Measurements from ENCODE around the gene TBX3. TPM values are rescaled to one million over a fixed set of nuclear protein-coding genes. Genes with fewer than 3 reads are reported as not detected.

The TBX3 gene
- polyA plus RNA-seq, 1 of the 3 experiments (the other 2 are of a cell fraction), result 10.2 TPM

- peaks cover 14% of the 10 kb centered on the region for H3F3A ChIP-seq (replicated peaks; ENCODE audit: insufficient read depth)
- H3K4me3 ChIP-seq (ENCODE audit: low read depth in 2 of 2, low read length in 1 of 2), result no peak overlapping the region
- ChIA-PET POLR2A (no interaction called here), CTCF (interaction anchor here (0.8 to 1.0 kb wide), 2 partner anchors 1065 to 1229 kb away, joined by 3 read pairs; no protein-coding TSS in a partner anchor)
- no peak overlapping the region for H3K27ac ChIP-seq (ENCODE audit: low read depth in 2 of 2, low read length in 1 of 2)
- peaks cover 5% of the 10 kb centered on the region for H3K79me2 ChIP-seq (ENCODE audit: insufficient read depth)
- H3K9me2 ChIP-seq, result no peaks in the 10 kb centered on the region
- no peaks in the 10 kb centered on the region; the same call in 1 of the 2 replicates for H3K27me3 ChIP-seq (ENCODE audit: insufficient read depth)
- no peak for DNase-seq
- H4K20me1 ChIP-seq (ENCODE audit: insufficient read depth), result no peaks in the 10 kb centered on the region
- no peak overlapping the region for H3K9ac ChIP-seq
- no peak for TF ChIP-seq FOXJ3 (CRISPR knock-in tag; IDR thresholded peaks at IDR 0.05)
- TF ChIP-seq EZH2phosphoT487 (IDR thresholded peaks at IDR 0.05; ENCODE audit: borderline replicate concordance, low read depth), result no peak
- TF ChIP-seq MEF2A (IDR thresholded peaks at IDR 0.05; ENCODE audit: borderline replicate concordance, low read depth), result no peak
- TF ChIP-seq JUND (IDR thresholded peaks at IDR 0.05), result no peak
- no peak for TF ChIP-seq IRF3 (IDR thresholded peaks at IDR 0.05; ENCODE audit: low read depth, low read length)
- no peak overlapping the region for H3K4me2 ChIP-seq
- H3K4me1 ChIP-seq (ENCODE audit: control insufficient read depth in 1 of 2, insufficient read depth in 2 of 2, low read depth in 1 of 2, low read length in 1 of 2), result peaks cover 0 to 18% of the 10 kb centered on the region in 2 experiments; a peak in 1 of 4 replicates
- H2AFZ ChIP-seq (ENCODE audit: low read depth), result no peak overlapping the region
- no peaks in the 10 kb centered on the region for H3K9me3 ChIP-seq
- H3K36me3 ChIP-seq (replicated peaks in 1 of 2; ENCODE audit: control insufficient read depth in 1 of 2, insufficient read depth in 2 of 2, low read length in 1 of 2), result no peaks in the 10 kb centered on the region
- 90% methylated on average over 4 of the region's 4 CpGs for WGBS (ENCODE audit: low lambda C conversion rate)
Observed at GRCh38 chr12:114688256-114688845, 4.4 kb upstream of the TBX3 start.

- H3K9me3 ChIP-seq, result no peaks in the 10 kb centered on the region
- H3F3A ChIP-seq (replicated peaks; ENCODE audit: insufficient read depth), result peaks cover 15% of the 10 kb centered on the region
- no peaks in the 10 kb centered on the region for H3K9me2 ChIP-seq
- ChIA-PET CTCF (interaction anchor here (0.8 to 1.4 kb wide), 4 partner anchors 9 to 1230 kb away, joined by 3 read pairs; no protein-coding TSS in a partner anchor), POLR2A (no interaction called here)
- TF ChIP-seq RCOR1 (IDR thresholded peaks at IDR 0.05; ENCODE audit: low read length) (no peak), USF1 (IDR thresholded peaks at IDR 0.05; ENCODE audit: borderline replicate concordance, low read depth) (no peak), SMC3 (IDR thresholded peaks at IDR 0.05; ENCODE audit: low read depth, low read length) (no peak)
- H3K36me3 ChIP-seq (replicated peaks in 1 of 2; ENCODE audit: control insufficient read depth in 1 of 2, insufficient read depth in 2 of 2, low read length in 1 of 2), result no peaks in the 10 kb centered on the region
- H3K79me2 ChIP-seq (ENCODE audit: insufficient read depth), result peaks cover 11% of the 10 kb centered on the region
- H4K20me1 ChIP-seq (ENCODE audit: insufficient read depth), result no peaks in the 10 kb centered on the region
- no peak overlapping the region for H3K9ac ChIP-seq
- 86% methylated on average over 10 of the region's 12 CpGs for WGBS (ENCODE audit: low lambda C conversion rate)
- no peak for DNase-seq
- no peak overlapping the region for H2AFZ ChIP-seq (ENCODE audit: low read depth)
- H3K4me2 ChIP-seq, result no peak overlapping the region
- peaks cover 0 to 18% of the 10 kb centered on the region in 2 experiments; a peak in 1 of 4 replicates for H3K4me1 ChIP-seq (ENCODE audit: control insufficient read depth in 1 of 2, insufficient read depth in 2 of 2, low read depth in 1 of 2, low read length in 1 of 2)
- no peaks in the 10 kb centered on the region; the same call in 1 of the 2 replicates for H3K27me3 ChIP-seq (ENCODE audit: insufficient read depth)
- H3K27ac ChIP-seq (ENCODE audit: low read depth in 2 of 2, low read length in 1 of 2), result no peak overlapping the region
- H3K4me3 ChIP-seq (ENCODE audit: low read depth in 2 of 2, low read length in 1 of 2), result no peak overlapping the region
Observed at GRCh38 chr12:114687802-114688201, 3.8 kb upstream of the TBX3 start.
